ENCODE results near the gene ATAT1. TPM values are rescaled to one million over a fixed set of nuclear protein-coding genes. Genes with fewer than 3 reads are reported as not detected.
A peak's percentile ranks its signal among the peaks of the same experiment; 100 is the strongest.

ATAT1 gene
- total RNA-seq, 1 experiment from 2014 or later: 19.3 TPM

DNA sequence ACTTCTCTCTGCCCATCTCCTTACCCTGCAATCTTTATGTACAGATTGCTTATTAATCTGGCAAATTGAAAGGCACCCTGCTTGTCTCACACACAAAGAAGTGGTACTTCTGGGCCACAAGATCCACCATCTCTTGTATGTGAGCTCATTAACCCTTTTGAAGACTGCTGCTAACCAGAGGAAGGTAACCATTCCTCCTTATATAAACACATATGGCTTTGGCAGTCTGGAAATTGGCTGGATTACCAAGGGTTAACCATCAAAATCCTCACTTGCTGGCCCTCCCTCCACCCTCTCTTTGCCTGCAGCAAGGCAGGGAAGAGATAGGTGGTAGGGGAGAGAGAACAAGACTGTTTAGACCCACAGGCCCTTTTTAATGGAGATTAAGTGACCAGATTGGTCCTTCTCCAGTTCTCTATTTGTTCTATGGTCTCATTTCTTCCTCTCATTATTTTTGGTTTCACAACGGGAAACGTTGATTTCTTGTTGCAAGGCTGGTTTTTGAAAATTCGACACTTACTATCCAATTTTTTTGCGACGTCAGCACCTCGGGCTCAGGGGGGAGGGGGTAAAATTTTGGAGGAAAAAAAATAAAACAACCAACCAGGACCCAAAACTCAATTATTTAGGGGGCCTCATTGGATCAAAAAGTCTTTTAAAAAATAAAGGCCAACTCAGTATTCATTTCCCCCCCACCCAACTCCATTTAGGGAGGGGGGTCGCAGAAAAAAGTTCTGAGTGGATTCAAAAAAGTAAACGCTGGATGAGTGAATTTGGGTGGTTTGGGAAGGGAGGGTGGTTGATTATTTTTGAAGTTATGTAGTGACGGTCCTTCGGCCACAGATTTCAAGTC is 10.5 kb upstream of the ATAT1 start:
- POLR2A ChIA-PET: interaction anchor here (0.5 to 2.0 kb wide), 3 partner anchors 10 to 101 kb away, joined by 6 to 19 read pairs (median 7); partner anchors contain the start of genes ATAT1 and MDC1
- Mint-ChIP-seq H3K27ac (peak overlapping the region; percentile 100), H3K4me3 (peak overlapping the region; percentile 96), H3K27me3 (ENCODE audit: low read depth) (no peaks in the 10 kb centered on the region; the same call in 1 of the 2 replicates), H3K36me3 (peaks cover 51% of the 10 kb centered on the region), H3K9me3 (no peaks in the 10 kb centered on the region), H3K4me1 (peaks cover 42% of the 10 kb centered on the region)
- CTCF ChIA-PET: interaction anchor here (1.2 to 4.1 kb wide), 4 partner anchors 63 to 134 kb away, joined by 3 to 15 read pairs (median 5); no protein-coding TSS in a partner anchor
- no peak for DNase-seq (ENCODE audit: low spot score)
- ATAC-seq: no peak
- TF ChIP-seq ETV6 (CRISPR knock-in tag; IDR thresholded peaks at IDR 0.05) (0 out of 2 replicates have a peak, but pooled peaks have one; percentile 20), OVOL2 (CRISPR knock-in tag; IDR thresholded peaks at IDR 0.05; ENCODE audit: borderline replicate concordance) (no peak), ZNF423 (CRISPR knock-in tag; IDR thresholded peaks at IDR 0.05) (no peak), ZNF671 (CRISPR knock-in tag; IDR thresholded peaks at IDR 0.05) (peak; percentile 66; the same call in 1 of the 2 replicates), HMGA2 (CRISPR knock-in tag; IDR thresholded peaks at IDR 0.05) (no peak), ZNF138 (CRISPR knock-in tag; conservative IDR thresholded peaks at IDR 0.05) (no peak), EMX1 (CRISPR knock-in tag; IDR thresholded peaks at IDR 0.05) (no peak), NFE2L1 (CRISPR knock-in tag; IDR thresholded peaks at IDR 0.05) (no peak), FOXP1 (CRISPR knock-in tag; IDR thresholded peaks at IDR 0.05; ENCODE audit: borderline replicate concordance) (no peak), ZNF317 (CRISPR knock-in tag; IDR thresholded peaks at IDR 0.05; ENCODE audit: borderline replicate concordance, low read depth) (no peak), PREB (CRISPR knock-in tag; IDR thresholded peaks at IDR 0.05; ENCODE audit: borderline replicate concordance) (no peak), SMAD3 (CRISPR knock-in tag; IDR thresholded peaks at IDR 0.05; ENCODE audit: borderline replicate concordance) (no peak), NR1H2 (CRISPR knock-in tag; IDR thresholded peaks at IDR 0.05) (no peak), ZNF232 (CRISPR knock-in tag; IDR thresholded peaks at IDR 0.05) (no peak), ZBTB21 (CRISPR knock-in tag; IDR thresholded peaks at IDR 0.05; ENCODE audit: borderline replicate concordance) (no peak), CBFB (CRISPR knock-in tag; IDR thresholded peaks at IDR 0.05; ENCODE audit: low read depth) (no peak)
- TF ChIP-seq, protein P1, sequence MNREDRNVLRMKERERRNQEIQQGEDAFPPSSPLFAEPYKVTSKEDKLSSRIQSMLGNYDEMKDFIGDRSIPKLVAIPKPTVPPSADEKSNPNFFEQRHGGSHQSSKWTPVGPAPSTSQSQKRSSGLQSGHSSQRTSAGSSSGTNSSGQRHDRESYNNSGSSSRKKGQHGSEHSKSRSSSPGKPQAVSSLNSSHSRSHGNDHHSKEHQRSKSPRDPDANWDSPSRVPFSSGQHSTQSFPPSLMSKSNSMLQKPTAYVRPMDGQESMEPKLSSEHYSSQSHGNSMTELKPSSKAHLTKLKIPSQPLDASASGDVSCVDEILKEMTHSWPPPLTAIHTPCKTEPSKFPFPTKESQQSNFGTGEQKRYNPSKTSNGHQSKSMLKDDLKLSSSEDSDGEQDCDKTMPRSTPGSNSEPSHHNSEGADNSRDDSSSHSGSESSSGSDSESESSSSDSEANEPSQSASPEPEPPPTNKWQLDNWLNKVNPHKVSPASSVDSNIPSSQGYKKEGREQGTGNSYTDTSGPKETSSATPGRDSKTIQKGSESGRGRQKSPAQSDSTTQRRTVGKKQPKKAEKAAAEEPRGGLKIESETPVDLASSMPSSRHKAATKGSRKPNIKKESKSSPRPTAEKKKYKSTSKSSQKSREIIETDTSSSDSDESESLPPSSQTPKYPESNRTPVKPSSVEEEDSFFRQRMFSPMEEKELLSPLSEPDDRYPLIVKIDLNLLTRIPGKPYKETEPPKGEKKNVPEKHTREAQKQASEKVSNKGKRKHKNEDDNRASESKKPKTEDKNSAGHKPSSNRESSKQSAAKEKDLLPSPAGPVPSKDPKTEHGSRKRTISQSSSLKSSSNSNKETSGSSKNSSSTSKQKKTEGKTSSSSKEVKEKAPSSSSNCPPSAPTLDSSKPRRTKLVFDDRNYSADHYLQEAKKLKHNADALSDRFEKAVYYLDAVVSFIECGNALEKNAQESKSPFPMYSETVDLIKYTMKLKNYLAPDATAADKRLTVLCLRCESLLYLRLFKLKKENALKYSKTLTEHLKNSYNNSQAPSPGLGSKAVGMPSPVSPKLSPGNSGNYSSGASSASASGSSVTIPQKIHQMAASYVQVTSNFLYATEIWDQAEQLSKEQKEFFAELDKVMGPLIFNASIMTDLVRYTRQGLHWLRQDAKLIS (CRISPR knock-in tag; IDR thresholded peaks at IDR 0.05; ENCODE audit: borderline replicate concordance): no peak
- TF ChIP-seq, protein P2, sequence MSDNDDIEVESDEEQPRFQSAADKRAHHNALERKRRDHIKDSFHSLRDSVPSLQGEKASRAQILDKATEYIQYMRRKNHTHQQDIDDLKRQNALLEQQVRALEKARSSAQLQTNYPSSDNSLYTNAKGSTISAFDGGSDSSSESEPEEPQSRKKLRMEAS (CRISPR knock-in tag; IDR thresholded peaks at IDR 0.05): no peak
- TF ChIP-seq, protein P3, sequence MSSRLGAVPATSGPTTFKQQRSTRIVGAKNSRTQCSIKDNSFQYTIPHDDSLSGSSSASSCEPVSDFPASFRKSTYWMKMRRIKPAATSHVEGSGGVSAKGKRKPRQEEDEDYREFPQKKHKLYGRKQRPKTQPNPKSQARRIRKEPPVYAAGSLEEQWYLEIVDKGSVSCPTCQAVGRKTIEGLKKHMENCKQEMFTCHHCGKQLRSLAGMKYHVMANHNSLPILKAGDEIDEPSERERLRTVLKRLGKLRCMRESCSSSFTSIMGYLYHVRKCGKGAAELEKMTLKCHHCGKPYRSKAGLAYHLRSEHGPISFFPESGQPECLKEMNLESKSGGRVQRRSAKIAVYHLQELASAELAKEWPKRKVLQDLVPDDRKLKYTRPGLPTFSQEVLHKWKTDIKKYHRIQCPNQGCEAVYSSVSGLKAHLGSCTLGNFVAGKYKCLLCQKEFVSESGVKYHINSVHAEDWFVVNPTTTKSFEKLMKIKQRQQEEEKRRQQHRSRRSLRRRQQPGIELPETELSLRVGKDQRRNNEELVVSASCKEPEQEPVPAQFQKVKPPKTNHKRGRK (CRISPR knock-in tag; IDR thresholded peaks at IDR 0.05; ENCODE audit: borderline replicate concordance): no peak
- TF ChIP-seq, protein P4, sequence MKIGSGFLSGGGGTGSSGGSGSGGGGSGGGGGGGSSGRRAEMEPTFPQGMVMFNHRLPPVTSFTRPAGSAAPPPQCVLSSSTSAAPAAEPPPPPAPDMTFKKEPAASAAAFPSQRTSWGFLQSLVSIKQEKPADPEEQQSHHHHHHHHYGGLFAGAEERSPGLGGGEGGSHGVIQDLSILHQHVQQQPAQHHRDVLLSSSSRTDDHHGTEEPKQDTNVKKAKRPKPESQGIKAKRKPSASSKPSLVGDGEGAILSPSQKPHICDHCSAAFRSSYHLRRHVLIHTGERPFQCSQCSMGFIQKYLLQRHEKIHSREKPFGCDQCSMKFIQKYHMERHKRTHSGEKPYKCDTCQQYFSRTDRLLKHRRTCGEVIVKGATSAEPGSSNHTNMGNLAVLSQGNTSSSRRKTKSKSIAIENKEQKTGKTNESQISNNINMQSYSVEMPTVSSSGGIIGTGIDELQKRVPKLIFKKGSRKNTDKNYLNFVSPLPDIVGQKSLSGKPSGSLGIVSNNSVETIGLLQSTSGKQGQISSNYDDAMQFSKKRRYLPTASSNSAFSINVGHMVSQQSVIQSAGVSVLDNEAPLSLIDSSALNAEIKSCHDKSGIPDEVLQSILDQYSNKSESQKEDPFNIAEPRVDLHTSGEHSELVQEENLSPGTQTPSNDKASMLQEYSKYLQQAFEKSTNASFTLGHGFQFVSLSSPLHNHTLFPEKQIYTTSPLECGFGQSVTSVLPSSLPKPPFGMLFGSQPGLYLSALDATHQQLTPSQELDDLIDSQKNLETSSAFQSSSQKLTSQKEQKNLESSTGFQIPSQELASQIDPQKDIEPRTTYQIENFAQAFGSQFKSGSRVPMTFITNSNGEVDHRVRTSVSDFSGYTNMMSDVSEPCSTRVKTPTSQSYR (CRISPR knock-in tag; IDR thresholded peaks at IDR 0.05): no peak
- TF ChIP-seq, protein P5, sequence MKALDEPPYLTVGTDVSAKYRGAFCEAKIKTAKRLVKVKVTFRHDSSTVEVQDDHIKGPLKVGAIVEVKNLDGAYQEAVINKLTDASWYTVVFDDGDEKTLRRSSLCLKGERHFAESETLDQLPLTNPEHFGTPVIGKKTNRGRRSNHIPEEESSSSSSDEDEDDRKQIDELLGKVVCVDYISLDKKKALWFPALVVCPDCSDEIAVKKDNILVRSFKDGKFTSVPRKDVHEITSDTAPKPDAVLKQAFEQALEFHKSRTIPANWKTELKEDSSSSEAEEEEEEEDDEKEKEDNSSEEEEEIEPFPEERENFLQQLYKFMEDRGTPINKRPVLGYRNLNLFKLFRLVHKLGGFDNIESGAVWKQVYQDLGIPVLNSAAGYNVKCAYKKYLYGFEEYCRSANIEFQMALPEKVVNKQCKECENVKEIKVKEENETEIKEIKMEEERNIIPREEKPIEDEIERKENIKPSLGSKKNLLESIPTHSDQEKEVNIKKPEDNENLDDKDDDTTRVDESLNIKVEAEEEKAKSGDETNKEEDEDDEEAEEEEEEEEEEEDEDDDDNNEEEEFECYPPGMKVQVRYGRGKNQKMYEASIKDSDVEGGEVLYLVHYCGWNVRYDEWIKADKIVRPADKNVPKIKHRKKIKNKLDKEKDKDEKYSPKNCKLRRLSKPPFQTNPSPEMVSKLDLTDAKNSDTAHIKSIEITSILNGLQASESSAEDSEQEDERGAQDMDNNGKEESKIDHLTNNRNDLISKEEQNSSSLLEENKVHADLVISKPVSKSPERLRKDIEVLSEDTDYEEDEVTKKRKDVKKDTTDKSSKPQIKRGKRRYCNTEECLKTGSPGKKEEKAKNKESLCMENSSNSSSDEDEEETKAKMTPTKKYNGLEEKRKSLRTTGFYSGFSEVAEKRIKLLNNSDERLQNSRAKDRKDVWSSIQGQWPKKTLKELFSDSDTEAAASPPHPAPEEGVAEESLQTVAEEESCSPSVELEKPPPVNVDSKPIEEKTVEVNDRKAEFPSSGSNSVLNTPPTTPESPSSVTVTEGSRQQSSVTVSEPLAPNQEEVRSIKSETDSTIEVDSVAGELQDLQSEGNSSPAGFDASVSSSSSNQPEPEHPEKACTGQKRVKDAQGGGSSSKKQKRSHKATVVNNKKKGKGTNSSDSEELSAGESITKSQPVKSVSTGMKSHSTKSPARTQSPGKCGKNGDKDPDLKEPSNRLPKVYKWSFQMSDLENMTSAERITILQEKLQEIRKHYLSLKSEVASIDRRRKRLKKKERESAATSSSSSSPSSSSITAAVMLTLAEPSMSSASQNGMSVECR (CRISPR knock-in tag; IDR thresholded peaks at IDR 0.05; ENCODE audit: borderline replicate concordance): 0 out of 2 replicates have a peak, but pooled peaks have one; percentile 26
- TF ChIP-seq, protein P6, sequence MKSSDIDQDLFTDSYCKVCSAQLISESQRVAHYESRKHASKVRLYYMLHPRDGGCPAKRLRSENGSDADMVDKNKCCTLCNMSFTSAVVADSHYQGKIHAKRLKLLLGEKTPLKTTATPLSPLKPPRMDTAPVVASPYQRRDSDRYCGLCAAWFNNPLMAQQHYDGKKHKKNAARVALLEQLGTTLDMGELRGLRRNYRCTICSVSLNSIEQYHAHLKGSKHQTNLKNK (CRISPR knock-in tag; IDR thresholded peaks at IDR 0.05): no peak; the same call in none of the 2 replicates

All from WTC11 (cell line).